Right forelimb (tissue), 1 donor: ENCODE results near the gene ZNF26.
"Not testable (repeated sequence)": the region's sequence is repeated elsewhere in the genome, so short reads cannot be mapped to it uniquely, and the experiment has no call there.

Source experiments
- DNase-seq: peaks from one replicate; pipeline ENCODE4 v3.0.0-alpha.2; 2018

Gene ZNF26

GRCh38 chr12:132986001-132986884 is at the start of gene ZNF26:
Gene ZNF26 (plus strand): TSS chr12:132986367. CDS start chr12:132986841, 474 bp downstream.
- peak; percentile 93 for DNase-seq

DNA sequence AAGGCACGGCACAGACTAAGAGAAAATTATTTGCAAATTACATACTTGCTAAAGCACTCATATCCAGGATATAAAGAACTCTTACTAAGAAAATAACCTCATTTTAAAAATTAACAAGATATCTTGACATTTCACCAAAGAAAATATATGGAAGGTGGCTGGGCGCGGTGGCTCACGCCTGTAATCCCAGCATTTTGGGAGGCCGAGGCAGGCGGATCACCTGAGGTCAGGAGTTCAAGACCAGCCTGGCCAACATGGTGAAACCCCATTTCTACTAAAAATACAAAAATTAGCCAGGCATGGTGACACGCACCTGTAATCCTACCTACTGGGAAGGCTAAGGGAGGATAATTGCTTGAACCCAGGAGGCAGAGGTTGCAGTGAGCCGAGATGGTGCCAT is 49.2 kb upstream of the ZNF26 start:
- not testable (repeated sequence) for DNase-seq

DNA sequence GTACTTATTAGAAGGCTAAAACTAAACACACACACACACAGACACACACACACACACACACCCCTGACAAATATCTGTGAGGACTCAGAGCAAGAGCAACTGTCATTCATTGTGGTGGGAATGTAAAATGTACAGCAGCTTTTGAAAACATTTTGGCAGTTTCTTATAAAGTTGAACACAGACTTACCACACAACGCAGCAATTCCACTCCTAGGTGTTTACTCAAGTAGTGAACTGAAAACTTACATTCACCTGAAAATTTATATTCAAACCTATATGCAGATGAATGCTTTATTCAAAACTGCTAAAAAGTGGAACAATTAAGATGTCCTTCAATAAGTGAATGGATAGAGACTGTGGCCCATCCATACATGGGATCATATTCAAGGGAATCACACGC is 48.7 kb upstream of the ZNF26 start:
- no peak for DNase-seq

GRCh38 chr12:132938807-132939206 is 47.4 kb upstream of the ZNF26 start:
- DNase-seq = not testable (repeated sequence)

- DNase-seq = no peak
Observed at GRCh38 chr12:132940071-132940719, 46.0 kb upstream of the ZNF26 start.

GRCh38 chr12:132941336-132941954 is 44.7 kb upstream of the ZNF26 start:
- no peak for DNase-seq

- DNase-seq = no peak
Observed at GRCh38 chr12:132942611-132943010, 43.6 kb upstream of the ZNF26 start.

DNA sequence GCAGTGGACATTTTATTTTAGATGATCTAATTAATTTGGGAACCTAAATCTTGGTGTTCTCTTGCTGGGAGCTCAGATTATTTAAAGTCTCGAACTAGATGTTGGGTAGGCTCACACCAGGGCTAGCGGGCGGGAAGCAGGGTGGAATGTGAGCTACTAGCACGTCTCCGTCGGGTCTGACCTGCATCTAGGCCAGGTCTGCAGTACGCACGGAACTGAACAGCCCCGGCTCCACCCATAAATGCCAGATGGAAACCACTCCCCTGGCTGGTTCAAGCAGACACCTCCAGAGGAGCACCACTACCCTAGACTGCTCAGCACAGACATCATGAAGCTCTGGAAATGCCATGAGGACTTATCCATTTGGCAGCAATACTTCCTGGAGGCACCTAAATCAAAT is 40.4 kb upstream of the ZNF26 start:
- no peak for DNase-seq

DNA sequence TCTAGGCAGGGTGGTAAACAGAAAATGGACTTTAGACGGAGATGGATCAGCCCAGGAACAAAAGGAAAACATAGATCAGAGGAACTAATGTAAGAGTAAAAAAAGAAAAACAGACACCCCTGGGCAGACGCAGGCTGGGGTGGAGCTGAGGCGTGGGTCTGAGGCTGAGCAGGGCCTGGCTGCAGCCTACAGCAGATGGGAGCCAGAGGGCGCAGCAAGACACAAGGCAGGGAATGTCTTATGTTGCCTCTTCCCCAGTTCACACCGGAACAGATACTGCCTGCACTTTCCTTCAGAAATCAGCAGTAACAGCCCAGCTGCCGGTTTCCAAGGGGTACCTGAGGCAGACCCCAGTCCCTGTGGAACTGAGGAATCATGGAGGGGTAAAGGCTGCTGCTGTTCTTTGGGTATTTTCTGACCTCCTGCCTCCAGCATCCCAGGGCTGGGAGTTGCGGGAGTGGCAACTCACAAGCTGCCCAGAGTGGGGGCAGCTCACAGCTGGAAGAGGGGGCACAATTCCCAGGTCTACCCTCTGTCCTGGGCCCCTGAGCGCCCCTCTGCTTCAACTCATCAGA is 39.8 kb upstream of the ZNF26 start:
- no peak for DNase-seq

- no peak for DNase-seq
Observed at GRCh38 chr12:132948146-132949066, 37.8 kb upstream of the ZNF26 start.

DNA sequence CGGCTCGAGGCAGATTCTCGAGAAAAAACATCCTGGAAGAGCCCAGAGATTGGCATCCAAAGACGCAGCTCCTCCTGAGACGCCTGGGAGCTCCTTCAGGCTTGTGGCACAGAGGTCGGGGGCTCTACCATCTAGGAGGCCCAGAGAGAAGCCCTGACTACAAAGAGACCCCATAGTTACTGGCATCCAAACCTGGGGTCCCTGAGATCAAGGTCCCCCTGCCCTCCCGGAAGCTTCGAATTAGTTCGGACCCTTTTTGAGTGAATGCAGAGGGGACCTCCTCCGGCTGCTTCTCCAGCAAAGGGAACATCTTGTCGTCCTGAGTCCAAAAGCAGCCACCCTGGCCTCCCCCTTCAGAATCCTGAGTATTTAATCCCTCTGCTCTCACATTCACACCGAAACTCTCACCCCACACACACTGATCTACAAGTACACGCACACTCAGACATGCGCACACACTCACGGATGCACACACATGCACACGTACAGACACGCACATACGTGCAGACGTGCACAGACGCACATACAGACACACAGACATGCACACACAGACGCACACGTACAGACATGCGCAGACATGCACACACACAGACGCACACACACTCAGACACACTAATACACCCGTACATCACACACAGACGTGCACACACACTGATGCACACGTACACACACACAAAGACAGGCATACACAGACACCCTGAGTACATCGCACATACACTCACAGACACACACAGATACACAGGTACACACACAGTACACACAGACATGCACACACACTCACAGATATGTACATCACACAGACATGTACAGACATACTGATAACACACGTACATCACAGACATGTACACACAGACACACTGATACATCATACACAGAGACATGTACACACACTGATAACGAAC is 36.0 kb upstream of the ZNF26 start:
- no peak for DNase-seq

GRCh38 chr12:132950844-132951535 is 35.2 kb upstream of the ZNF26 start:
- DNase-seq = no peak

- DNase-seq = no peak
Observed at GRCh38 chr12:132951649-132952048, 34.5 kb upstream of the ZNF26 start.

DNA sequence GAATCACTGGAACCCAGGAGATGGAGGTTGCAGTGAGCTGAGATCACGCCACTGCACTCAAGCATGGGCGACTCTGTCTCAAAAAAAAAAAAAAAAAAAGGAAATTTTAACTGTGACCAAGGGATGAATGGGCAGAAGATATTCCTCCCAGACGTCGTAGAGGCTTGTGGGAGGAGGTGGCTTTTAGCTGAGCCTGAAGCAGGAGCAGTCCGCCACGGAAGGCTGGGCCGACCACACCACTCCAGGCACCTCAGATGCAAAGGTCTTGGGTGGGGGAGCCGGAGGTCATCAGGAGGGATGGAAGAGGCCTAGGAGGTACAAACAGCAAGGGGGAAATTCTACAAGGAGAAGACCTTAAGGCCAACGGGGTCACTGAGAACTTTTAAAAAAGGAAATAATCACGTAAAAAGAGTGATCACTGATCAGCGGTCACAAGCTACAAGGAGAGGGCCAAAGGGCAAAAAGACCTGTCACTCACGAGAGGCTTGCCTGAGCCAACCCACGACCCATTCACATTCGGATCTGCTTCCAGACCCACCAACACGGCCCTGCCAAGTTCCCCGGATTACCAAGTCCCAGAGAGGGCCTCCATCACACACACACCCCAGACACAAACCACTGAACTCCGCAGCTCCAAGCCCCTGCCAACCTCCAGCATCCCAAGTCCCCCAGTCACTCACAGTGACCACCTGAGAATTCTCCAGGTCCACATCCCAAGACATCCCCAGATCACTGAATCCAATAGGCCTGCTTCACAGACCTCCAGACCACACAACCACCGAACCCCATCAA is 33.6 kb upstream of the ZNF26 start:
- DNase-seq = no peak

DNA sequence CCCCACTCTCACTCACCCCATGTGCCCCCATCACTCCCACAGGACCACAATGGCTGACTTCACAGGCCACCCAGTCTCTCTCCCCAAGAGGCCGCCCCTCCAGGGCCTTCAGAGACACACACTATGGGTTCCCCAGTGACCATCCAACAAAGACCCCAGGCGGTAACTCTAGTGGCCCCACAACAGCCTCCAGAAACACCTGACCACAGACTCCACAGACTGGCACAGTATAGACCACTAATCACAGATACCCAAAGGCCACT is 33.1 kb upstream of the ZNF26 start:
- no peak for DNase-seq

DNA sequence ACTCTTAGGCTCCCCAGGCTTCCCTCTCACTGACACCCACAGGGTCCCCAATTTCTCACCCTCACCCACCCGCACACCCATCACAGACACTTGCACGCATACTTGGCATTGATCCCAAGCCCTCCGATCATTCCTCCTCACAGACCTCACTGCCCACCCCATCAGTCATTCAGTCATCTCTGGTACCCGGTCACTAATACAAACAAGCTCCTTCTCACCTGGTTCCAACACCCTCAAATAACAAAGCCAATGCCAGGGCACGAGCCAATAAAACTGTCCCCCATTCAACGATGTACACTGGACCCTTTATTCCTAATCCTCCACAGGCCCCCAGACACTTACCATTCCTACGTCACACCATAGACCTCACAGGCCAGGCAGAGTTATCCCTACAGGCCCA is 32.4 kb upstream of the ZNF26 start:
- no peak for DNase-seq

DNA sequence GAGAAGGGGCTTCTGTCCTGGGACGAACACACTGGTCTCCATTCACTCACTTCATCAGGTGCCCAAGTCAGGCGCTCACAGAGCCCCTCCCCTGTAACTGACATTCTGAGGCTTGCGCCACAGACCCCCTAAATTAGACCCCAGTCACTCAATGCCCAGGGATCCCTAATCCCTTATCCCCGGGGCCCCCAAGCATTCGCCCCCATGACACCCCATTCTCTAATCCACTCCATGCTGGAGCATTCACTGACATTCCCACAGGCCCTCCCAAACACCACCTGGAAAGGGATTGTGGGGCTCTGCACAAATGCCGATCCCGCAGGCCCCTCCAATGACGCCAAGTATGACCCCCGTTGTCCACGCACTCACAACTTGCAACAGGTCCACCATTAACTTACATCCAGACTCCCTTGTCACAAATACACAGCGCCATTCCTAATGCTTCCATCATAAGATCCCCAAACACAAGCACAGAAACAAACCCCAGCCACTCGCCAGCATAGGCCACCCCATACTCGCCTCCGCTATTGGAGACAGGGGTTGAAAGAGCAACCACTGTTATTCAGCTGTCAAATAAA is 31.6 kb upstream of the ZNF26 start:
- no peak for DNase-seq

DNA sequence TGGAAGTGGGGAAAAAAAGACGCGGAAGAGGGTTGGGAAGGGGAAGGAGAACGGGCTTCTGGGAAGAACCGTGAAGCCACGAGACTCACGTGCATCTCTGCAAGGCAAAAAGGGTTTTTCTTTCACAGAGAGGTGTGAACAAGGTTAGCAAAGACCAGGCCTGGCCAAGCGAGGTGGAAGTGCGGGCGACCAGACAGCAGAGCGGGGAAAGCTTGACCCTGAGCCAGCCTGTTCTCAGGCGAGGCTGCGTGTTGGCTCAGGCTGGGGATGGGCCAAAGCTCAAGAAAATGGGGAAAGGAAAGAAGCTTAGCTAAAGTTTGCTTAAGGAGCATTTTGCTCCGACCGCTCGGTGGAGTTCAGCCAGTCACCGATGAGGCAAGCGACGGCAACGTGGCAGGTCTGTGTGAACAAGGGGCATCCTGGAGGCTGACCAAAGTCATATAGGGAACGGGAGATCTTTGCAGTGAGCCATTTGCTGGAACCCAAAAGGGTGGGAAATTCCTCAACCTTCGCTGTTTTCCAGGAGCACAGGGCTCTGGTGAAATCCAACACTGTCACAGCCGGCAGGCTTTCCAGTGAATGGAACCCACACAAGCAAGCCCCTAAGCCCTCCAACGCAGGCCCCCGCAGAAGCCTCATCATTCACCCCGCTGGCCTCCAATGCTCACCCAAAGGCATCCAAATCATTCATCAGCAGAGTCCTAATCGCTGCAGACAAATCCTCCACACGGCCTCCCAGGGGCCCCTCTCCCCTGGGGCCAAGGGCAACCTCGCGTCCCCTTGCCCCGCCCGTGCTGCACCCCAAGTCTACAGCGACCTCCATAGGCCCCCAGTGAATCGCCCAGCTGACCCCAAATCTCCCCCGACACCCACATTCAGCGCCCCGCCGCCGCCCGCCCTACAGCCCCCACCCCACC is 30.8 kb upstream of the ZNF26 start:
- DNase-seq = peak; percentile 65
